ENCODE results near the gene FBXO42.

FBXO42 gene

GRCh38 chr1:16321176-16321867 is 31.0 kb downstream of the FBXO42 start:
- no peak for DNase-seq

DNA sequence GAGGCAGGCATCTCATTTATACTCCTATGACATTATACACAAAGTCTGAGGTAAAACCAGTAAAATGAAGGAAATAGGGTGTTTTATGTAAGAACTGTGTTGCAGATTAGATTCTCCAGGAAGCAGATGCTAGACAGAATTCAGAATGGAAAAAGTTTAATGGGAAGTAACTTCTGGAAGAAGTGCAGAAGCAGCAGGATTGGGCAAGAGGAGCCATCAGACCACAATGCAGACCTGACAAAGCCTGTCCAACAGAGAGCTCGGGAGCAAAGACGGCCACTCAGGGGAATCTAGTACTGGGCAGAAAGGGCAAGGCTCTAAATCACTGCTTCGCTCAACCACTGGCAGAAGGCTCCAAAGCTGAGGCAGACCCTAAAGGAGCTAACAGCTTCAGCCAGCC is 33.7 kb downstream of the FBXO42 start:
- peak; percentile 57 for DNase-seq

- DNase-seq: no peak
Measured at GRCh38 chr1:16315437-16315836, 36.8 kb downstream of the FBXO42 start.

DNA sequence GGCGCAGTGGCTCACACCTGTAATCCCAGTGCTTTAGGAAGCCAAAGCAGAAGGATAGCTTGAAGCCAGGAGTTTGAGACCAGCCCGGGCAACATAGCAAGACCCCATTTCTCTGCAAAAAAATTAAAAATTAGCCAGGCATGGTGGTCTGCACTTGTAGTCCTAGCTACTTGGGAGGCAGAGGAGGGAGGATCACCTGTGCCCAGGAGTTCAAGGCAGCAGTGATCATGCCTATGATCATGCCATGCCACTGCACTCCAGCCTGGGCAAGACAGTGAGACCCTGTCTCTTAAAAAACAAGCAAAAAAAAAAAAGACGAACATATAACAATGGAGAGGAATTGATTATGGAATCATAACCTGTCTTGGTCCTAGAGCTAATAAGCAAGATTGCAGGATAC is 45.1 kb downstream of the FBXO42 start:
- DNase-seq: no peak

GRCh38 chr1:16302709-16303627 is 49.3 kb downstream of the FBXO42 start:
- no peak for DNase-seq

- DNase-seq: no peak
Measured at GRCh38 chr1:16300436-16300835, 51.8 kb downstream of the FBXO42 start.

GRCh38 chr1:16298653-16299052 is 53.6 kb downstream of the FBXO42 start:
- no peak for DNase-seq

GRCh38 chr1:16296643-16297042 is 55.6 kb downstream of the FBXO42 start:
- DNase-seq: no peak

- no peak for DNase-seq
Measured at GRCh38 chr1:16294219-16295212, 57.8 kb downstream of the FBXO42 start.

- no peak for DNase-seq
Measured at GRCh38 chr1:16293538-16293937, 58.7 kb downstream of the FBXO42 start.

DNA sequence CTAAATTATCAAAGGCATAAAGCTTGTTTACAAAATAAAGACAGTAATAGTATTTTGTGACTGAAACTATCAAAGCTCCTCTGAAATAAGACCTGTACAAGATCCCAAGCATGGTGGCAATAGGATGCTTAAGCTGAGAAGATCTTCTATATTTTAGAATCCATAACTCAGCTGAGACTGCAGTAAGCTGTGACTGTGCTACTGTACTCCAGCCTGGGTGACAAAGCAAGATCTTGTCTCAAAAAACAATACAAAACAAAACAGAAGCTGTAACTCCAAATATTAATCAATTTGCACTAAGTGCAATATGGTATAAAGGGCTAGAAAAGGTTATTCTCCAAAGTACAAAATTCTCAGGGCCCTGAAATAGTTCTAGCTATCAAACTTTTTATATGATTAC is 59.5 kb downstream of the FBXO42 start:
- DNase-seq: no peak

- no peak for DNase-seq
Measured at GRCh38 chr1:16289959-16290358, 62.3 kb downstream of the FBXO42 start.

DNA sequence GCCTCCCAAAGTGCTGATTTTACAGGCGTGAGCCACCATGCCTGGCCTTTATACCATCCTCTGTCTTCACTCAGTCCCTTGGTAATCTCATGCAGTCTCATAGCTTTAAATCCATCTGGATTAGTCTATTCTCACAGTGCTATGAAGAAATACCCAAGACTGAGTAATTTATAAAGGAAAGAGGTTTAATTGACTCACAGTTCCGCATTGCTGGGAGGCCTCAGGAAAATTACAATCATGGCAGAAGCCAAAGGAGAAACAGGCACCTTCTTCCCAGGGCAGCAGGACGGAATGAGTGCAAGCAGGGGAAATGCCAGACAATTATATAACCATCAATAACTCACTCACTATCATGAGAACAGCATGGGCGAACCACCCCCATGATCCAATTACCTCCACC is 66.2 kb downstream of the FBXO42 start:
- no peak for DNase-seq

GRCh38 chr1:16281765-16282164 is 70.5 kb downstream of the FBXO42 start:
- DNase-seq: no peak

GRCh38 chr1:16279186-16279585 is 73.1 kb downstream of the FBXO42 start:
- DNase-seq: no peak

DNA sequence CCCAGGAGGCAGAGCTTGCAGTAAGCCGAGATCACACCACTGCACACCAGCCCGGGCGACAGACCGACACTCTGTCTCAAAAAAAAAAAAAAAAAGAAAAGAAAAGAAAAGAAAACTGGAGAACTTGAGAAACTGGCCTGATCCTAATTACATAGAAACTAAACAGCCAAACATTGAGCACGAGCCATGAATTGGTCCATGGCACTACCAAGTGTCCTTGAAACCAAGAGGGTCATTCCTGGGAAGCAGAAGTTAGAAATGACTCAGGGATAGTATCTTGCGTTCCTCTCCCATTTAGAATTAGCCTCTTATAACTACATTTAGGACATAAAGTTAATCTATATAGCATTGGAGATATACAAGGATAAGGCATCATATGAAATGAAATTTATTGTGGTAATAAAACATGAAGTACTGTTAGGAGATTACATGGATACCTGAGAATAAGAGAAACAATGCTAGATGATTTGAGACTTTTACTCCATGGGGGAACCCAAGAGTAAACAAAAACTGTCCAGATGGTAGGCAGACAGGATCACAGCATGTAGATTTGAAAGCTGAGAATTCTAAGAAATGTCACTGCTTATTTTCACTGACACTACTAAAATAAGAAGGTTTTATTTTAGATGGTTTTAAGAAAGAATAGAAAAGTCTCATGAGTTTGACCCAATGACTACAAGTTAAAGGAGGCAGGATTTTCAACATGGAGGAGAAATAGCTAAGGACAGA is 75.8 kb downstream of the FBXO42 start:
- no peak for DNase-seq

- DNase-seq: no peak
Measured at GRCh38 chr1:16275591-16275990, 76.7 kb downstream of the FBXO42 start.

- no peak for DNase-seq
Measured at GRCh38 chr1:16267690-16268180, 84.5 kb downstream of the FBXO42 start.

DNA sequence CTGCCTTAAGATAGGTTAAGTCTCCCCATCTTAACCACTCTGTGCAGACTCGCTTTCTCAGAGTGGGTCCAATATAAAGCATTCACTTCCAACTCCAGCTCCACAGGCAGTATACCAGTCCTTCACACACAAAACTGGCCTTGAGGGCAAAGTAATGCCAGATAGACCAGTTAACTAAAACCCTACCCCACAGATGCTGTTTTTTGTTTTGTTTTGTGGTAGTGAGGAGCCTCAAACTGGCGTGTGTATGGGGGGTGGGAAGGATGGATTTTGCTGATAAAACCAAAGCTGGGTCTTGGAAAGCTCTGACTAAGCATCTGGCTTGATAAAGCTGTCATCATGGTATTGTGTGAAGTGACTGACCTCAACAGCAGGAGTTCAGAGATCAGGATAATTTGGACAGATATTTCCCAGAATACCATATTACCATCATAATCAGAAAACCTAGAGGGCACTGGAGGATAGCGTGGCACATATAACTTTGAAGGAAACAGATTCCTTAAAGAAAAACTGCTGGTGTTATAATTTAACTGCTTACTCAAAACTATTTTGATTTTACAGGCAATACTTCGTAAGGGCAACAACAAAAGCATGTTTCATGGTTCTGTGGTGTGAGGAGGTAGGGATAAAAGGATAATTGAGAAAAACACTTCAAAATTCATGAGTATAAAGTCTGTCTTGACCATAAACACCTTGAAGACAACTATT is 85.7 kb downstream of the FBXO42 start:
- no peak for DNase-seq

DNA sequence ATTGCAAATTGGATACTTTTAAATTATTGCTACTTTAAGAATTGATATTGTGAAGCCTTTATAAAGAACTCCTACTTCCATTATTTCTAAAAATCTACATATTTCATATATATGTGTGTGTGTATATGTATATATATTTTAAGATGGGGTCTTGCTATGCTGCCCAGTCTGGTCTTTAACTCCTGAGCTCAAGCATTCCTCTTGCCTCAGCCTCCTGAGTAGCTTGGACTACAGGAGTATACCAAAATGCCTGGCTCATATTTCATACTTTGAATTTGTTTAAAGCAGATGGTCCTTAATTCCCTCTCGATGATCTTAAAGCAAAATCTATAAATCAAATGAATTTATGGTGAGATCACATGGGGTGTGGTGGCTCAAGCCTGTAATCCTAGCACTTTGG is 90.2 kb downstream of the FBXO42 start:
- DNase-seq: no peak

DNA sequence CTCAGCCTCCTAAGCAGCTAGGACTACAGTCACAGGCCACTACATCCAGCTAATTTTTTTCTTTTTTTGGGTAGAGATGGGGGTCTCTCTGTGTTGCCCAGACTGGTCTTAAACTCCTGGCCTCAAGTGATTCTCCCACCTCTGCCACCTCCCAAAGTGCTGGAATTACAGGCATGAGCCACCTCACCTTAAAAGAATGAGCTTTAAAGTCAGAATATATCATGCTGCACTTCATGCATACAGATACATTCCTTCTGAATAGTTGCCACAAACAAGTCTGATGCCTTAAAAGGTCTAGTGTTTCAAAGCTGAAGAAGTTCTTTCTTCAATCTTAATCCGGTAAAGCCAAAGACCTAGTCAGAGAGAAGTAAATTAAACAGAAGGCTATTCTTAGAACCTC is 91.5 kb downstream of the FBXO42 start:
- DNase-seq: no peak

Measured in femur (tissue), 1 donor.